PC-9 (cell line): ENCODE data around the gene RTN3. TPM values are rescaled to one million over a fixed set of nuclear protein-coding genes. Genes with fewer than 3 reads are reported as not detected.

Source experiments
- BruUV-seq: library from RNA; stranded (reverse); fragments of 400-500 nt; replicated peaks from 2 replicates; lab custom pipeline; 2021; lab: Mats Ljungman, UMichigan
- CTCF ChIA-PET: fragments of 300-600 bp; sonication (Branson Sonifier 250); formaldehyde crosslinking; loops from one replicate; lab custom pipeline; 2022; ENCODE audit warnings: antibody characterized with exemption; lab: Charles Lee
- POLR2A ChIA-PET: fragments of 300-600 bp; sonication (Branson Sonifier 250); formaldehyde crosslinking; loops from one replicate; lab custom pipeline; 2022; ENCODE audit warnings: antibody characterized with exemption; ENCODE audit not compliant: unreplicated experiment; lab: Charles Lee
- DNase-seq, 2 experiments: peaks; one replicate each; pipeline versions ENCODE4 v3.0.0 to v3.0.0-alpha.2; 2015 to 2022; ENCODE audit warnings: mixed read lengths in 1 of 2
- H2AFZ ChIP-seq: fragments of 200-600 bp; sonication (generic); 2 replicates; pipeline ENCODE4 v1.8.1; 2017; ENCODE audit warnings: antibody characterized with exemption
- H3F3A ChIP-seq: fragments of 200-600 bp; sonication (generic); 2 replicates; pipeline ENCODE4 v1.8.1; 2017; ENCODE audit warnings: antibody characterized with exemption, mild to moderate bottlenecking, low read depth; ENCODE audit not compliant: insufficient read depth
- H3K27ac ChIP-seq: fragments of 200-600 bp; sonication (generic); 2 replicates; pipeline ENCODE4 v1.6.1; 2016; ENCODE audit warnings: mixed run types
- H3K27me3 ChIP-seq: fragments of 200-600 bp; sonication (generic); 2 replicates; pipeline ENCODE4 v1.6.1; 2016; ENCODE audit warnings: low read depth, mixed run types; ENCODE audit not compliant: insufficient read depth
- H3K36me3 ChIP-seq: fragments of 200-600 bp; sonication (generic); 2 replicates; pipeline ENCODE4 v1.6.1; 2016; ENCODE audit warnings: low read depth, mixed run types
- H3K4me1 ChIP-seq: fragments of 200-600 bp; sonication (generic); replicated peaks from 2 replicates; pipeline ENCODE4 v1.6.1; 2016; ENCODE audit warnings: mixed run types; ENCODE audit not compliant: insufficient read depth
- H3K4me2 ChIP-seq: fragments of 200-600 bp; sonication (generic); 2 replicates; pipeline ENCODE4 v1.6.1; 2017; ENCODE audit warnings: mixed run types
- H3K4me3 ChIP-seq: fragments of 200-600 bp; sonication (generic); 2 replicates; pipeline ENCODE4 v1.6.1; 2016; ENCODE audit warnings: mixed run types
- H3K79me2 ChIP-seq: fragments of 200-600 bp; sonication (generic); 2 replicates; pipeline ENCODE4 v1.6.1; 2017; ENCODE audit warnings: low read depth, mixed run types
- H3K9me2 ChIP-seq: fragments of 200-600 bp; sonication (generic); 2 replicates; pipeline ENCODE4 v1.8.1; 2017; ENCODE audit warnings: mild to moderate bottlenecking; ENCODE audit not compliant: insufficient read depth
- H3K9me3 ChIP-seq: fragments of 200-600 bp; sonication (generic); 2 replicates; pipeline ENCODE4 v1.8.1; 2016; ENCODE audit warnings: low read depth; ENCODE audit not compliant: insufficient read depth
- H4K20me1 ChIP-seq: fragments of 200-600 bp; sonication (generic); 2 replicates; pipeline ENCODE4 v1.8.1; 2017; ENCODE audit not compliant: insufficient read depth
- EZH2 ChIP-seq: fragments of 200-600 bp; sonication (generic); IDR thresholded peaks from 2 replicates; pipeline ENCODE4 v1.8.0; 2017; ENCODE audit warnings: antibody characterized with exemption, low read depth
- intact Hi-C: fragments of 100-400 bp; cut with micrococcal nuclease; formaldehyde crosslinking; loops from one replicate; pipeline ENCODE4 v1.10.0; 2022; ENCODE audit not compliant: unreplicated experiment
- total RNA-seq: library from RNA; stranded (reverse); gene quantifications from 2 replicates; pipeline ENCODE4 v1.2.3, GENCODE V29; 2021
- TF ChIP-seq, protein P1 (sequence below): fragments of 200-600 bp; sonication (generic); conservative IDR thresholded peaks from 2 replicates; pipeline ENCODE4 v1.6.1; 2017; ENCODE audit warnings: mixed run types, antibody characterized with exemption, mild to moderate bottlenecking, moderate library complexity

The RTN3 gene
- total RNA-seq, 1 experiment from 2014 or later: 279 TPM

DNA sequence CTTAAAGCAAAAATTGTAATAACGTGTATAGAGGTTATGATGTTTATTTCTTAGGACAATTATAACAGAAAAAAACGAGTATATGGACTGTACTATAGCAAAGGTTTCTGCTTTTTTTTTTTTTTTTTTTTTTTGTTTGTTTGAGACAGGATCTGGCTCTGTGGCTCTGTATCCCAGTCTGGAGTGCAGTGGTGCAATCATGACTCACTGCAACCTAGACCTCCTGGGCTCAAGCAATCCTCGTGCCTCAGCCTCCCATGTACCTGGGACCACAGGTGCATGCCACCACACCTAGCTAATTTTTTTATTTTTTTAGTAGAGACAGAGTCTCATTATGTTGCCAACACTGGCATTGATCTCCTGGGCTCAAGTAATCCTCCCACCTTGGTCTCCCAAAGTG lies 48.0 kb downstream of the RTN3 start:
- Histone ChIP-seq H3K4me2 (no peak overlapping the region), H3K4me1 (no peaks in the 10 kb centered on the region), H3K9me2 (no peaks in the 10 kb centered on the region), H3K9me3 (no peaks in the 10 kb centered on the region), H4K20me1 (peaks cover 39% of the 10 kb centered on the region), H3K4me3 (no peak overlapping the region), H3K79me2 (peaks cover 26% of the 10 kb centered on the region; the same call in 1 of the 2 replicates), H3K36me3 (no peaks in the 10 kb centered on the region), H3K27me3 (no peaks in the 10 kb centered on the region), H3F3A (peaks cover 12% of the 10 kb centered on the region), H3K27ac (no peak overlapping the region), H2AFZ (no peak overlapping the region)
- no TSS peak for BruUV-seq
- POLR2A ChIA-PET: interaction anchor here (0.6 kb wide), 1 partner anchor 9 kb away, joined by 5 read pairs; no protein-coding TSS in a partner anchor
- no peak for TF ChIP-seq EZH2
- TF ChIP-seq, protein P1, sequence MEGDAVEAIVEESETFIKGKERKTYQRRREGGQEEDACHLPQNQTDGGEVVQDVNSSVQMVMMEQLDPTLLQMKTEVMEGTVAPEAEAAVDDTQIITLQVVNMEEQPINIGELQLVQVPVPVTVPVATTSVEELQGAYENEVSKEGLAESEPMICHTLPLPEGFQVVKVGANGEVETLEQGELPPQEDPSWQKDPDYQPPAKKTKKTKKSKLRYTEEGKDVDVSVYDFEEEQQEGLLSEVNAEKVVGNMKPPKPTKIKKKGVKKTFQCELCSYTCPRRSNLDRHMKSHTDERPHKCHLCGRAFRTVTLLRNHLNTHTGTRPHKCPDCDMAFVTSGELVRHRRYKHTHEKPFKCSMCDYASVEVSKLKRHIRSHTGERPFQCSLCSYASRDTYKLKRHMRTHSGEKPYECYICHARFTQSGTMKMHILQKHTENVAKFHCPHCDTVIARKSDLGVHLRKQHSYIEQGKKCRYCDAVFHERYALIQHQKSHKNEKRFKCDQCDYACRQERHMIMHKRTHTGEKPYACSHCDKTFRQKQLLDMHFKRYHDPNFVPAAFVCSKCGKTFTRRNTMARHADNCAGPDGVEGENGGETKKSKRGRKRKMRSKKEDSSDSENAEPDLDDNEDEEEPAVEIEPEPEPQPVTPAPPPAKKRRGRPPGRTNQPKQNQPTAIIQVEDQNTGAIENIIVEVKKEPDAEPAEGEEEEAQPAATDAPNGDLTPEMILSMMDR: no peak
- CTCF ChIA-PET: interaction anchor here (0.6 to 1.1 kb wide), 2 partner anchors 9 to 136 kb away, joined by 3 read pairs; no protein-coding TSS in a partner anchor
- intact Hi-C loops: no loop called here
- no peak for DNase-seq

DNA sequence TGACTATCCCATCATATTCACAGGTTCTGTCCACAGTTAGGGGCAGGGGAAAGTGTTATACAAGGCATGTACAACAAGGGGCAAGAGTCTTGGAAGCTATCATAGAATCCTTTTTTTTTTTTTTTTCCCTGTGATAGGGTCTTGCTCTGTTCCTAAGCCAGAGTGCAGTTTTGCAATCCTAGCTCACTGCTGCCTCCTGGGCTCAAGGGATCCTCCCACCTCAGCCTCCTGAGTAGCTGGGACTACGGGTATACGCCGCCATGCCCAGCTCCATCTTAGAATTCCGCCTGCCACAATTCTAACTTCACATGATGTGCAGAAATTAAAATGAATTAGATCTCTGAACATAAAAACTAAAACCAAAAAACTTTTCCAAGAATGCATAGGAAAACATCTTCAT lies 55.6 kb downstream of the RTN3 start:
- H3K79me2 ChIP-seq: peaks cover 21% of the 10 kb centered on the region
- intact Hi-C loops: loop anchor here (5.0 kb wide), 3 partner anchors 65 to 260 kb away; partner anchors contain the start of gene ATL3

DNA sequence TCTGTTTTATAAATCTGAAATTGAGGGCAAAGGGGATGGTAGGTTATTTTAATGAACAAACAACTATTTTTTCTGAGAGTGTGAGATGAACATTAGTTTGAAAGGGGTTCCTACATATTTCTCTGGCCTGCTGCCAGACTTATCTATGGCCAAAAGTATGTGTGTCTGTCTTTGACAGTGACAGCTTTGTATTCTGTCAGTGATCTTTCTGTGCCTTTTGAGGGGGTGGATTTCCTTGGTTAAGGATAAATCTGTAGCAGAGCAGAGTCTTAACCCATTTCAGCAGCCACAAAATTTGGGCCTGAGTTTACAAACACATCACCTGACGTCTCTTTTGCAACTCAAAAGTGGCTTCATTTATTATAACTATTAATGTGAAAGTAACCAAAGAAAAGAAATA lies 56.4 kb downstream of the RTN3 start:
- Histone ChIP-seq H3K4me2 (no peak overlapping the region), H3F3A (peaks cover 21% of the 10 kb centered on the region), H3K79me2 (peaks cover 21% of the 10 kb centered on the region), H2AFZ (no peak overlapping the region), H3K27me3 (no peaks in the 10 kb centered on the region), H3K4me1 (0 out of 2 replicates have a peak, but pooled peaks cover 3% of the 10 kb centered on the region), H3K9me3 (no peaks in the 10 kb centered on the region), H3K9me2 (no peaks in the 10 kb centered on the region), H3K27ac (no peak overlapping the region), H3K4me3 (no peak overlapping the region), H4K20me1 (peaks cover 7% of the 10 kb centered on the region), H3K36me3 (no peaks in the 10 kb centered on the region)
- ChIA-PET POLR2A (interaction anchor here (0.7 kb wide), 1 partner anchor 58 kb away, joined by 4 read pairs; no protein-coding TSS in a partner anchor), CTCF (interaction anchor here (0.6 to 1.1 kb wide), 5 partner anchors 9 to 832 kb away, joined by 3 to 5 read pairs (median 4); no protein-coding TSS in a partner anchor)
- TF ChIP-seq EZH2: no peak
- TF ChIP-seq, protein P1: no peak
- no peak for DNase-seq
- intact Hi-C loops: loop anchor here (5.0 kb wide), 3 partner anchors 65 to 260 kb away; partner anchors contain the start of gene ATL3
- no TSS peak for BruUV-seq

More for the DNA sequence above, 55.6 kb downstream of the RTN3 start:
- Histone ChIP-seq H2AFZ (no peak overlapping the region), H3K9me2 (no peaks in the 10 kb centered on the region), H3K9me3 (no peaks in the 10 kb centered on the region), H3K27me3 (no peaks in the 10 kb centered on the region), H3K4me3 (no peak overlapping the region), H3K36me3 (no peaks in the 10 kb centered on the region), H3F3A (peaks cover 21% of the 10 kb centered on the region), H4K20me1 (peaks cover 7% of the 10 kb centered on the region), H3K4me1 (0 out of 2 replicates have a peak, but pooled peaks cover 3% of the 10 kb centered on the region), H3K4me2 (no peak overlapping the region), H3K27ac (no peak overlapping the region)
- CTCF ChIA-PET: interaction anchor here (0.6 kb wide), 1 partner anchor 820 kb away, joined by 5 read pairs; no protein-coding TSS in a partner anchor
- no peak for TF ChIP-seq EZH2
- TF ChIP-seq, protein P1: no peak
- no peak for DNase-seq
- POLR2A ChIA-PET: no interaction called here
- BruUV-seq: no TSS peak
